NCI-H1417 (cell line): ENCODE measurements around the gene SP110.
A peak's percentile ranks its signal among the peaks of the same experiment; 100 is the strongest.

Source experiments
- DNase-seq, 3 experiments: peaks; one replicate each; lab custom pipeline; 2025; lab: John Stamatoyannopoulos, UW

Gene SP110

GRCh38 chr2:230170532-230170931, 49.3 kb downstream of the SP110 start:
- DNase-seq = peak in 1 of 3 experiments; percentile 18

- no peak for DNase-seq
These were observed 53.1 kb downstream of the SP110 start for GRCh38 chr2:230166557-230167170.

GRCh38 chr2:230164139-230164538, 55.6 kb downstream of the SP110 start:
- DNase-seq = no peak

DNA sequence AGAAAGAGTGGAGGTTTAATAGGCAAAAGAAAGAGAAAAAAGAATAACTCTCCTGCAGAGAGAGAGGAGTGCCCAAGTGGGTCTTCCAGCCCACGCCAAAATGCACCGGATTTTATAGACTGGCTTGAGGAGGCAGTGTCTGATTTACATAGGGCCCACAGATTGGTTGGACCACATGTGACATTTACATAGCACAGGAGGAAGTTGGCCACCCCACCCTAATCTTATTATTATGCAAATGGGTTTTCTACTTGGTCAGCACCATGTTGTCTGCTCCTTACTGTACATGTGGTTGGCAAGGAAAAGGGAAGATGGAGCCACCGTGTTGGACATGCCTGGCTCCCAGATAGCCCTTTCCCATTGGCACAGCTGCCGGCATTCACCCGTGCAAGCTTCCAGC, 56.8 kb downstream of the SP110 start:
- DNase-seq = no peak

DNA sequence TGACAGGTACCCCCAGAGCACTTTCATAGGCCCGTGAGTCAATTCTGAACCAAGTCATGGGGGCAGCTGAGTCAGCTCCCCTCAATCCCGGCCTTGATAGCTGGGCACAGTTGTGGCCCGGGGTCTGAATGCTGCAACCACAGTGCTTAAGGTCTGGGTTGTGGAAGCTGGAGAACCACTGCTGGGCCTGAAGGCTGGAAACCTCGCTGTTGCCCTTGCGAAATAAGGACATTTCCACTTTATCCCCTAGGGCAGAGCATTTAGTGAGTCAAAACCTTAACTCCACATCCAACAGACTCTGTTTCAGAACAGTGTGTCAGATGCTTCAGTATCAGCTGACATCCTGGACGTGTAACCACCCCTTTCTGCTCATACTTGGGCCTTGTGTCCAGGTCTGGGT, 58.6 kb downstream of the SP110 start:
- no peak for DNase-seq

DNA sequence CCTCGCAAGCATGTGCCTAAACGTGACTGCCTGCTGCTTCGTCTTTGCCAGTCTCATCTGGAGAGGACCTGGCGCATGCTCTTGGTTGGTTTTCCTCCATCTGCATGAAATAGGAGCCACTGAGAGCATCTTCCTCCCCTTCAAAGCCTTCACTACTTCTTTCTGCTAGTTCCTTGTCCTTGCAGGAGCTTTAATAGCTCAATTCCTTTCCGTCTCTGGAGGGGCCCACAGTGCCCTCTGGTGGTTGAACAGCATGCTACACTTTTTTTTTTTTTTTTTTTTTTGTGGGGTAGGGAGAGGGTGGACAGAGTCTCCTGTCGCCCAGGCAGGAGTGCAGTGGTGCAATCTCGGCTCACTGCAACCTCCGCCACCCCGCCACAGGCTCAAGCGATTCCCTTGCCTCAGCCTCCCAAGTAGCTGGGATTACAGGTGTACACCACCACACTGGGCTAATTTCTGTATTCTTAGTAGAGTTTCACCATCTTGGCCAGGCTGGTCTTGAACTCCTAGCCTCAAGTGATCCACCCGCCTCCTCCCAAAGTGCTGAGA, 59.6 kb downstream of the SP110 start:
- DNase-seq = peak; percentile 10 to 71 (median 22)

DNA sequence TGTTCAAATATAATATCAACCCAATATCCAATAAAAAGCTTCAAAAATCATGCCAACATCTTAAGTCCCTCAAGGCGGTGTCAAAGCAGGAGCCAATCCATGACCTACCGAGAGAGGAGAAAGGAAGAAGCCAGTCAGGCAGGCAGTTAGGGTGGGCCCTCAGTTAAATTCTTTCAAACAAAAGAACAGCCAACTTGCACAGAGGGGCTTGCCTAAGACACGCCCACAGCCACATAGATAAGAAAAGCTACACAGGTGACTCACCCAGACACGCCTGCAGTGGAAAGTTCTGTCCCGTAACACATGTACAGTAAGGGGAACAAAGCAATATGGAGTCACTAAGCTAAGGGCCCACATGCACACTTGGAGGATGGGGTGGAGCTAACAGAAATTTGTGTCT, 61.3 kb downstream of the SP110 start:
- no peak for DNase-seq

DNA sequence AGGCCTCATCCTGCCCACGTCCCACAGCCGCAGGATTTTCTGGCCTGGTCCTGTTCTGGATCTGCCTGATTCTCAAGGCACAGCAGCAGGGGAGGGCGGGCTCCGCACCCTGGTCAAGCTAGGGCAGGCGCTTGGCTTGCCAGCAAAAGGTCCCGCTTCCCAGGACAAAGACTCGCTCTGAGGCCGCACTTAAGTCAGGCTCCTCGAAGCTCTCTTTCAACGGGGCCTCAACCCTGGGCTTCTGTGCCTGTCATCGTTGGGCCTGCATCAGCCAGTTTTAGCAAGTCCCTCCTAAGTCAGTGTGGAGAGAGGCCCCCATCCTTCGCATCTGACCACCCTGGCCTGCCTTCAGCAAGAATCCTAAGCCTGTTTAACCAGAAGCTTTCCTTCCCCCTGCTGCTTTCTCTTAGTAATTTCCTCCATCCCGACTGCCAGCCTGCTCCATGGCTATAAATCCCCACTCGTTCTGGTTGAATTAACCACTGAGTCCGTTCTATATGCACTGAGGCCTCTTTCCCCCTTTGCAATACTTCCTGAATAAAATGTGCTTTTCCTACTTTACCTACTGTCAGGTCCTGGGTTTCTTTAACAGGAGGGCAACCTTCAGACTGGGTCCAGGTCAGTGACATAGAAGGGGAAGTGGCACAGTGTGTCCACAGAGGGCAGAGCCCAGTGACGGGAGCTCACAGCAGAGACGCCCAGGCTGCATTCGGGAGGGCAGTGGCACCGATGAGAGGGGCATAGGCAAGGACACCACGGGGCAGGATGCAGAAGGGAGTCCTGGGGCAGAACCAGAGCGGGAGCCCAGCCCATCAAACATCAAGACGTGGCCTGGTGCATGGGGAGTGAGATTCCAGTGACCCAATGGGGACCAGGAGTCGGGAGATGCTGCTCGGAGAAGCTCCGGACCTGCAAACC, 62.7 kb downstream of the SP110 start:
- no peak for DNase-seq

DNA sequence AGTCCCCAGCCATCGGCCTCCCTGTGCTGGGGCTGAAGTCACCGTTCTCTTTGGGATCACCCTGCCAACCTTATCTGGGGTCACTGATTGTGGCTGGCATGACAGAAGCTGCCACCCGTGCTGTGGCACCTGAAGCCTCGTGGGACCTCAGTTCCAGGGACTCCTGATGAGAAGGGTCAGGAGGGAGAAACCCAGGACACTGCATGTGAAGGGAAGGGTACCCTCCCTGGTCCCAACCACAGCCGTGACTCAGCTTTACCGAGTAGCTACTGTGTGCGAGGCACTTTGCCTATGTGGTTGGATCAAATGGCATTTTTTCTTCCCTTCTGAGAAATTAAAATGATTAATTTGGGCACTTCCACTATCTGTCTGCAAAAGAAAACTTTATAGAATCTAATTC, 64.4 kb downstream of the SP110 start:
- no peak for DNase-seq

GRCh38 chr2:230153390-230153976, 66.3 kb downstream of the SP110 start:
- DNase-seq = no peak

DNA sequence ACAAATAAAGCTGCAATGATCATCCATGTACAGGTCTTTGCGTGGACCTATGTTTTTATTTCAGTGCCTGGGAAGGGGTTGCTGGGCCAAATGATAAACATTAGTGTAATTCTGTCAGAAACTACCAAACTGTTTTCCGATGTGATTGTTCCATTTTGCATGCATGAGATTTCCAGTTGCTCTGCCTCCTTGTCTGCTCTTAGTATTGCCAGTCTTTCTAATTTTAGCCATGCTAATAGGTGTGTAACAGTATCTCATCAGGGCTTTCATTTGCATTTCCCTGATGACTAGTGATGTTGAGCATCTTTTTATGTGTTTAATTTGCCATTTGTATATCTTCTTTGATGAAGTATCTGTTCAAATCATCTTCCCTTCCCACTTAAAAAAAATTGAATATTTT, 67.5 kb downstream of the SP110 start:
- no peak for DNase-seq

- no peak for DNase-seq
These were observed 75.4 kb downstream of the SP110 start for GRCh38 chr2:230144355-230144754.

- no peak for DNase-seq
These were observed 79.1 kb downstream of the SP110 start for GRCh38 chr2:230140667-230141066.

DNA sequence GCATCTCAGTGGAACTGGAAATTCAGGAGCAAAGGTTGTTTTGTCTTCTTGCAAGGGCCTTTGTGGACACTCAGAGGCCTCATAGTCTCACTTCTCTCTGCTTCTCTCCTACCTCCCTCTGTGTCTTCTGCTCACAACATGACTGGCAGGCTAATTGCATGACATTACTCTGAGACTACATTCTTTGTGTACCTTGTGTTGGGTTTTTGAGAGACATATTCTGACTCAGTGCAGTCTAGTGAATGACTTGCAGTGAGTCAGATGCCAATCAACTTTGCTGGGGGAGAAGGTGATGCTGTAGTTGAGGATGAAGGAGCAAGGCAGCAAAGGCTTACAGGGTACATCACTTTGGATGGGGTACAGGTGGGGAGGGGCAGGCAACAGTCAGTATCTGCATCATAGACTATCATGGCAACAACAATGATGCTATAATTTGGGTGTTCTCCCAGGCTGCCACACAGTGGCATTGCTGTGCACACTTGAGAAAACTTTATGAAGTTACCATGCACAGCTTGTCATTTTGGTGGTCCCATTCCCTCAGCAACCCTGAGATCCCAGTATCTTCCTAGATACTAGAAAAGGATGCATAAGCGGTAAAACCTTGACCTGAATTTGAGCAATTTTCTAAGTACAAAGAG, 81.8 kb downstream of the SP110 start:
- no peak for DNase-seq

DNA sequence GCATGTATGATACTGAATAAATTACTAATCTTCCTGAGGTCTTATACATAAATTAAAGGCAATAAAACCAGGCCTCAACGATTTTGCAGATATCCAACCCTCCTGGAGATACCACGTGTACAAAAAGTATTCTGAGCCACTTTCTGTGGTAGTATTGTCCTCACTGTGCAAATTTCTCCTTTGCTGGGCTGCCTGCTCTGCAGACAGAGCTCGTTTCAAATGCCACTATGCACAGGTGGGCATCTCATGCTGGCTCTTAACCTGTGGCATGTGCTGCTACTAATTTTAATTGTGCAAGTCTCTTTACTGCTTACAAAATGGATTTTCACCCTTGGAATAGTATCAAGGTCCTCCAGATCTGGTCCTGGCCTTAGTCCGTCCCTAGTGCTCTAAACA, 84.7 kb downstream of the SP110 start:
- DNase-seq = no peak

DNA sequence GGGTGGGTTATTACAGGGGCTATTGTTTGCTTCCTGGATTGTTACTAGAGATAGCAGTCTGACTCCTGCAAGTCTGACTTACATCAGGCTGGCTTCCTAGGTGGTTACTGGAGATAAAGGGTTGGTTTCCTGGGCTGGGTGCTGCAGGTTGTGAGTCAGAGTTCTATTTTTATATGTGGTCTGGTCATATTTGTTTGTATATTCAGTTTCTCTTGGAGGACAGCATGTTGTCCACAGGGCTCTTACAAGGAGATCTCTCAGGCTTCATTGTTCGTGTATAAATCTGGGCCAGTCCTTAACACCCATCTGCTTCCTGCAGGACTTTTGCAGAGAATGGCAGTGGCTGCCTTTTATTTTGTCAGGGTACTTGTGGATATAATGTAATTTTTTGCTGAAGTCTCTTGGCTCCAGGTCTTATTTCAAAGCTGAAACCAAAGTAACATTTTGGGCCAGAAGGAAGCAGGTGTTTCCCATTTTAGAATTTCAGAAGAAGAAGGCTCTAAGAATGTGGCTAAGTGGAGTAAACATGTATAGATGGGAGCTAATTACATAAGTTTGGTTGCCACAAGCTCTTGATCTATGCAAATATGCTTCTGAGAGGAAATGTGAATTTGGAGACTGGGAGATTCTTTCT, 85.2 kb downstream of the SP110 start:
- no peak for DNase-seq

- DNase-seq = no peak
These were observed 88.4 kb downstream of the SP110 start for GRCh38 chr2:230131366-230131765.

DNA sequence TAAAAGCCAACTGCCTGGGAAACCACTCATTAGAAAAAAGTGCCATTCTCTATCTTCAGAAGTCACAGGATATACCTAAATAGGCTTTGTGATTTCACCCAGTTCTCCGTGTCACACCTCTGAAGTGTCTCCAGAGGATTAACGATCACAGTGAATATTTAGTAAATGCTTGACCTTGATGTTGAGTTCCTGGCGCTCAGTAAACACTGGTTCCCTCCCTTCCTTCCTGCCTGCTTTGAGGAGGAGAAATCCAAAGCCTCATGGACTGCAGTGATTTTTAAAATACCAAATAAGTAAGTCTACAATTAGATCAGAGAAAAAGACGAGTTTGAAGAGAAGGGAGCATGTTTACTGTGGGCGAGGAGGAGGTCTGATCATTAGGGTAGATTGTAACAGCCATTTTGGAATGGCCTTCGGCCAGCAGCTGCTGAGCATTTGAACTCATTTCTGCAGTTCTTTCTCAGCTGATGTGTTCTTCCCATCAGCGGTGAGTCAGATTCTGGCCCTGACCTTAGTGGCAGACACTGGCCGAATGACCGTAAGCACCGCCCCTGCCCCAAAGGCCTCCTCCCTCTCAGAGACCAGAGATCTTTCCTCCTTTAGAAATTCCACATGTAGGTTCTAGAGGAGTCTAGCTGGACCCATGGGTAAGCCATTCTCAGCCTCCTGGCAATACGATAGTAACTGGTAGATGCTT, 89.0 kb downstream of the SP110 start:
- DNase-seq = peak in 1 of 3 experiments; percentile 19

GRCh38 chr2:230129343-230129742, 90.4 kb downstream of the SP110 start:
- DNase-seq = peak in 1 of 3 experiments; percentile 9

DNA sequence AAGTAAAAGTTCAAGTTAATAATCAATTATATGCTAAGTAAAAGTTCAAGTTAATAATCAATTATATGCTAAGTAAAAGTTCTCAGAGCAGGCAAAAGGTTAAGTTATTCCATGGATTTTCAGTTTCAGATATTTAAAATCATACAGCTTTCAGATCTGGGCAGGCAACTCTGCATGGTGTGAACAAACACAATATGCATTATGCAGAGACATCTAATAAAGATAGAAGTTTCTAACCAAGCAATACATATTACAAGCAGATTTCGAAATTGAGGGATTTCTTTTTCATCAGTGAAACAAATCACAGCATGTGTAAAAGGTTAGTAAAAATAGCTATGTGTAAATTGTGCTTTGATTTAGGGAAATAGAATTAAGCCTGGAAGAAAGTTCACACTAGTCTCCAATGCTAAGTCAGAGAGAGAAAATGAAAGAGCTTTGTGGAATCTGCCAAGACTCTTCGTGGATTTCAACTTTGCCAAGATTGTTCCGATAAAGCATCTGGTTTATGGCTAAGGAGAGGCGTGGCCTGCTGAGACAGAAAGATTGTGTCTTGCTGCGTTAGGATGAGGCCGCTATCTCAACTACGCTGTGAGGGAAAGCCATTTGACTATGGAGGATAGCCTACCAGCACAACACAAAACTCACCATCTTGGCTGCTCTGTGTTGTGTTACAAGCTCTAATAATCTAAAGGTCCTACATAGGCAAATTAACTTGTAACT, 91.0 kb downstream of the SP110 start:
- DNase-seq = no peak

GRCh38 chr2:230127195-230127594, 92.6 kb downstream of the SP110 start:
- no peak for DNase-seq
